Thoracic aorta (tissue), 2 donors: ENCODE results near the gene PDCD1LG2. TPM values are rescaled to one million over a fixed set of nuclear protein-coding genes. Genes with fewer than 3 reads are reported as not detected.
"Not testable (repeated sequence)": the region's sequence is repeated elsewhere in the genome, so short reads cannot be mapped to it uniquely, and the experiment has no call there.

Source experiments
- ATAC-seq: fragments of 150-250 bp; one replicate; pipeline ENCODE4 v1.8.0; 2017; ENCODE audit warnings: low read depth; ENCODE audit not compliant: insufficient number of reproducible peaks, low FRiP score
- DNase-seq: peaks from one replicate; pipeline ENCODE4 v3.0.0-alpha.2; 2020; ENCODE audit warnings: low spot score
- H3K27ac ChIP-seq, 2 donors: fragments of 200-600 bp; sonication (generic); 1 replicate in 1 of 2; 2 replicates in 1 of 2; pipeline ENCODE4 v1.5.1; 2016; ENCODE audit warnings: mild to moderate bottlenecking in 2 of 2, moderate library complexity in 2 of 2
- H3K27me3 ChIP-seq: fragments of 200-600 bp; sonication (generic); replicated peaks from 2 replicates; pipeline ENCODE4 v1.6.0; 2016; ENCODE audit warnings: mild to moderate bottlenecking; ENCODE audit not compliant: insufficient read depth
- H3K36me3 ChIP-seq: fragments of 200-600 bp; sonication (generic); one replicate; pipeline ENCODE4 v1.5.1; 2016
- H3K4me1 ChIP-seq, 2 donors: fragments of 200-600 bp; sonication (generic); 1 replicate in 1 of 2; 2 replicates in 1 of 2; pipeline versions ENCODE4 v1.5.1 to v1.6.0; 2016; ENCODE audit warnings: low read depth in 2 of 2, mild to moderate bottlenecking in 1 of 2; ENCODE audit not compliant: control insufficient read depth in 1 of 2
- H3K4me3 ChIP-seq: fragments of 200-600 bp; sonication (generic); 2 replicates; pipeline ENCODE4 v1.5.1; 2016; ENCODE audit warnings: mild to moderate bottlenecking
- H3K9me3 ChIP-seq: fragments of 200-600 bp; sonication (generic); 2 replicates; pipeline ENCODE4 v1.5.1; 2016
- CTCF ChIP-seq: fragments of 200-600 bp; sonication (generic); IDR thresholded peaks from one replicate; pipeline ENCODE4 v1.5.1; 2019; ENCODE audit warnings: antibody characterized with exemption
- total RNA-seq, 2 donors: library from RNA; depleted of rRNA; stranded (reverse); fragments of >200 nt; gene quantifications; one replicate each; pipeline versions ENCODE4 v1.1.0 to v1.2.3, GENCODE V29; 2016

Gene PDCD1LG2
- total RNA-seq, 2 donors from 2014 or later: 1.1 to 4.5 TPM

DNA sequence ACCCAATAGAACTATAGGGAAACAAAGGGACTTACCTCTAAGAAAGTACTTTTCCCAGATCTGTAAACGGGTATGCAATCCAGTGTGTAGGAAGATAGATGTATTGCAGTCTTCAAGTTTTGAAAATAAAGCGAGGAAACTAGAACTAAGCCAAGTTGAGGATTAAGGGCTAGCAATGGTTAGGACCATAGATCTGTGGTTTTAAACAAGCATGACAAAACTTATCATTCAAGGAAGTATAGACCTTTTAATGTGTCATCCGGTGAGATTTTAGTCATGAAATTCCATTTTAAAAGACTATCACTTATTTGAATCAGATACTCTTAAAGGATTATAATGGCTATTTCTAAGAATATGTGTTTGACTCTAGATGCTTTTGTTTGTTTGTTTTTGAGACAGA lies 39.5 kb upstream of the PDCD1LG2 start:
- Histone ChIP-seq H3K36me3 (no peaks in the 10 kb centered on the region), H3K9me3 (no peaks in the 10 kb centered on the region), H3K4me3 (no peak overlapping the region), H3K27ac (no peak overlapping the region), H3K4me1 (peaks cover 0 to 7% of the 10 kb centered on the region in 2 donors), H3K27me3 (no peaks in the 10 kb centered on the region)
- no peak for DNase-seq
- no peak for ATAC-seq
- TF ChIP-seq CTCF: no peak

GRCh38 chr9:5475611-5476010 lies 34.7 kb upstream of the PDCD1LG2 start:
- H3K9me3 ChIP-seq, H3K4me1 ChIP-seq: not testable (repeated sequence)

DNA sequence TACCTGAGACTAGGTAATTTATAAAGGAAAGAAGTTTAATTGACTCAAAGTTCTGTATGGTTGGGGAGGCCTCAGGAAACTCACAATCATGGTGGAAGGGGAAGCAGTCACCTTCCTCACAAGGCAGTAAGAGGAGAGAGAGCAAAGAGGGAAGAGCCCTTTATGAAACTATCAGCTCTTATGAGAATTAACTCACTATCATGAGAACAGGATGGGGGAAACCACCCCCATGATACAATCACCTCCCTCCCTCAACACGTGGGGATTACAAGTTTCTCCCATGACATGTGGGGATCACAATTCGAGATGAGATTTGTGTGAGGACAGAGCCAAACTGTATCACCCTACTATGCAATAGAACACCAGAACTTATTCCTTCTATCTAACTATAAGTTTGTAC lies 32.1 kb upstream of the PDCD1LG2 start:
- no peak for ATAC-seq
- TF ChIP-seq CTCF: no peak

More at GRCh38 chr9:5475611-5476010, 34.7 kb upstream of the PDCD1LG2 start:
- H3K27ac ChIP-seq, H3K36me3 ChIP-seq, DNase-seq, H3K27me3 ChIP-seq, H3K4me3 ChIP-seq, ATAC-seq: not testable (repeated sequence)

GRCh38 chr9:5479994-5480694 lies 30.2 kb upstream of the PDCD1LG2 start:
- TF ChIP-seq CTCF: no peak
- Histone ChIP-seq H3K9me3 (no peaks in the 10 kb centered on the region), H3K36me3 (no peaks in the 10 kb centered on the region), H3K4me1 (no peaks in the 10 kb centered on the region), H3K4me3 (no peak overlapping the region), H3K27ac (no peak overlapping the region), H3K27me3 (no peaks in the 10 kb centered on the region)
- no peak for DNase-seq
- ATAC-seq: no peak

More for the DNA sequence above, 32.1 kb upstream of the PDCD1LG2 start:
- Histone ChIP-seq H3K36me3 (no peaks in the 10 kb centered on the region), H3K9me3 (no peaks in the 10 kb centered on the region), H3K27me3 (no peaks in the 10 kb centered on the region), H3K27ac (no peak overlapping the region), H3K4me1 (no peaks in the 10 kb centered on the region), H3K4me3 (no peak overlapping the region)
- no peak for DNase-seq

- Histone ChIP-seq H3K36me3 (no peaks in the 10 kb centered on the region), H3K27me3 (no peaks in the 10 kb centered on the region), H3K27ac (no peak overlapping the region), H3K4me3 (no peak overlapping the region), H3K4me1 (no peaks in the 10 kb centered on the region), H3K9me3 (no peaks in the 10 kb centered on the region)
- ATAC-seq (no peak), DNase-seq (no peak)
- TF ChIP-seq CTCF: no peak
Observed at GRCh38 chr9:5480919-5481318, 29.4 kb upstream of the PDCD1LG2 start.
